ENCODE data around the gene WNT5A. TPM values are rescaled to one million over a fixed set of nuclear protein-coding genes. Genes with fewer than 3 reads are reported as not detected.

WNT5A gene
- total RNA-seq, 1 donor, result 145 TPM

GRCh38 chr3:55449527-55449926 is 37.6 kb downstream of the WNT5A start:
- H3K79me2 ChIP-seq (ENCODE audit: insufficient read depth, low read length), result no peaks in the 10 kb centered on the region
- DNase-seq (ENCODE audit: insufficient read length, low spot score, missing footprints), result no peak
- no peak overlapping the region for H3K4me2 ChIP-seq (ENCODE audit: insufficient read depth, low read length)
- no peak overlapping the region for H3K27ac ChIP-seq (ENCODE audit: low read depth, low read length)
- TF ChIP-seq CTCF (IDR thresholded peaks at IDR 0.05; ENCODE audit: extremely low read depth, low read depth, low read length), result no peak
- H3K4me3 ChIP-seq (ENCODE audit: insufficient read depth, low read length), result no peak overlapping the region
- H3K4me1 ChIP-seq (ENCODE audit: insufficient read depth, low read length), result peaks cover 5% of the 10 kb centered on the region
- H3K9me3 ChIP-seq (ENCODE audit: low read depth, low read length), result no peaks in the 10 kb centered on the region
- no peaks in the 10 kb centered on the region for H3K27me3 ChIP-seq (ENCODE audit: insufficient read depth, low read length)
- H2AFZ ChIP-seq (ENCODE audit: low read length), result no peak overlapping the region
- H4K20me1 ChIP-seq (ENCODE audit: insufficient read depth, low read length), result no peaks in the 10 kb centered on the region
- H3K36me3 ChIP-seq (ENCODE audit: insufficient read depth, low read length), result no peaks in the 10 kb centered on the region

- no peaks in the 10 kb centered on the region for H3K27me3 ChIP-seq (ENCODE audit: insufficient read depth, low read length)
- H4K20me1 ChIP-seq (ENCODE audit: insufficient read depth, low read length), result no peaks in the 10 kb centered on the region
- no peak overlapping the region for H2AFZ ChIP-seq (ENCODE audit: low read length)
- H3K36me3 ChIP-seq (ENCODE audit: insufficient read depth, low read length), result no peaks in the 10 kb centered on the region
- H3K27ac ChIP-seq (ENCODE audit: low read depth, low read length), result no peak overlapping the region
- no peaks in the 10 kb centered on the region for H3K4me1 ChIP-seq (ENCODE audit: insufficient read depth, low read length)
- no peaks in the 10 kb centered on the region for H3K9me3 ChIP-seq (ENCODE audit: low read depth, low read length)
- no peak overlapping the region for H3K4me2 ChIP-seq (ENCODE audit: insufficient read depth, low read length)
- no peaks in the 10 kb centered on the region for H3K79me2 ChIP-seq (ENCODE audit: insufficient read depth, low read length)
- no peak overlapping the region for H3K4me3 ChIP-seq (ENCODE audit: insufficient read depth, low read length)
- no peak for TF ChIP-seq CTCF (IDR thresholded peaks at IDR 0.05; ENCODE audit: extremely low read depth, low read depth, low read length)
- no peak for DNase-seq (ENCODE audit: insufficient read length, low spot score, missing footprints)
Observed at GRCh38 chr3:55446850-55447249, 40.3 kb downstream of the WNT5A start.

- no peak for TF ChIP-seq CTCF (IDR thresholded peaks at IDR 0.05; ENCODE audit: extremely low read depth, low read depth, low read length)
- no peak overlapping the region for H3K4me3 ChIP-seq (ENCODE audit: insufficient read depth, low read length)
- H2AFZ ChIP-seq (ENCODE audit: low read length), result no peak overlapping the region
- H3K27me3 ChIP-seq (ENCODE audit: insufficient read depth, low read length), result no peaks in the 10 kb centered on the region
- no peaks in the 10 kb centered on the region for H3K4me1 ChIP-seq (ENCODE audit: insufficient read depth, low read length)
- H3K9me3 ChIP-seq (ENCODE audit: low read depth, low read length), result no peaks in the 10 kb centered on the region
- H3K36me3 ChIP-seq (ENCODE audit: insufficient read depth, low read length), result no peaks in the 10 kb centered on the region
- no peak overlapping the region for H3K4me2 ChIP-seq (ENCODE audit: insufficient read depth, low read length)
- H4K20me1 ChIP-seq (ENCODE audit: insufficient read depth, low read length), result no peaks in the 10 kb centered on the region
- no peak for DNase-seq (ENCODE audit: insufficient read length, low spot score, missing footprints)
- H3K79me2 ChIP-seq (ENCODE audit: insufficient read depth, low read length), result no peaks in the 10 kb centered on the region
- no peak overlapping the region for H3K27ac ChIP-seq (ENCODE audit: low read depth, low read length)
Observed at GRCh38 chr3:55445551-55445950, 41.6 kb downstream of the WNT5A start.

- H3K4me1 ChIP-seq (ENCODE audit: insufficient read depth, low read length), result no peaks in the 10 kb centered on the region
- H3K36me3 ChIP-seq (ENCODE audit: insufficient read depth, low read length), result no peaks in the 10 kb centered on the region
- H3K27me3 ChIP-seq (ENCODE audit: insufficient read depth, low read length), result no peaks in the 10 kb centered on the region
- H3K4me3 ChIP-seq (ENCODE audit: insufficient read depth, low read length), result no peak overlapping the region
- H3K79me2 ChIP-seq (ENCODE audit: insufficient read depth, low read length), result no peaks in the 10 kb centered on the region
- H3K4me2 ChIP-seq (ENCODE audit: insufficient read depth, low read length), result no peak overlapping the region
- no peak for DNase-seq (ENCODE audit: insufficient read length, low spot score, missing footprints)
- no peak overlapping the region for H3K27ac ChIP-seq (ENCODE audit: low read depth, low read length)
- no peaks in the 10 kb centered on the region for H4K20me1 ChIP-seq (ENCODE audit: insufficient read depth, low read length)
- H3K9me3 ChIP-seq (ENCODE audit: low read depth, low read length), result no peaks in the 10 kb centered on the region
- H2AFZ ChIP-seq (ENCODE audit: low read length), result no peak overlapping the region
- no peak for TF ChIP-seq CTCF (IDR thresholded peaks at IDR 0.05; ENCODE audit: extremely low read depth, low read depth, low read length)
Observed at GRCh38 chr3:55443346-55443745, 43.8 kb downstream of the WNT5A start.

Measured in osteoblast (primary cell).